HEK293T (cell line): ENCODE measurements around the gene NEK8.

Experiments
- CTCF ChIA-PET: fragments of 350-600 bp; formaldehyde crosslinking; extraction: SDS; loops from one replicate; lab custom pipeline; 2021; ENCODE audit warnings: antibody characterized with exemption, inconsistent platforms; lab: Yijun Ruan, JAX
- POLR2A ChIA-PET: fragments of 350-600 bp; formaldehyde crosslinking; extraction: SDS; loops from one replicate; lab custom pipeline; 2020; ENCODE audit warnings: antibody characterized with exemption, inconsistent platforms; lab: Yijun Ruan, JAX
- DNase-seq: peaks from one replicate; pipeline ENCODE4 v3.0.0; 2012; ENCODE audit warnings: mixed read lengths; ENCODE audit errors: extremely low spot score
- ARNT ChIP-seq: fragments of 450-650 bp; IDR thresholded peaks from 2 replicates; pipeline ENCODE4 v1.6.1; 2017; ENCODE audit warnings: mild to moderate bottlenecking
- BHLHE40 ChIP-seq: fragments of 450-650 bp; IDR thresholded peaks from 2 replicates; pipeline ENCODE4 v1.6.1; 2016; ENCODE audit warnings: mild to moderate bottlenecking, moderate library complexity, borderline replicate concordance
- CTBP1 ChIP-seq: fragments of 450-650 bp; IDR thresholded peaks from 2 replicates; pipeline ENCODE4 v1.6.1; 2016; ENCODE audit warnings: borderline replicate concordance
- ELF4 ChIP-seq: fragments of 450-650 bp; IDR thresholded peaks from 2 replicates; pipeline ENCODE4 v1.6.1; 2017; ENCODE audit warnings: antibody characterized with exemption
- FOXA1 ChIP-seq: fragments of 450-650 bp; IDR thresholded peaks from 2 replicates; pipeline ENCODE4 v1.6.1; 2016; ENCODE audit warnings: mild to moderate bottlenecking
- FOXK2 ChIP-seq: fragments of 450-650 bp; IDR thresholded peaks from 2 replicates; pipeline ENCODE4 v1.6.1; 2016; ENCODE audit warnings: mild to moderate bottlenecking
- FOXM1 ChIP-seq: fragments of 450-650 bp; IDR thresholded peaks from 2 replicates; pipeline ENCODE4 v1.6.1; 2017; ENCODE audit warnings: mild to moderate bottlenecking, borderline replicate concordance
- HDGF ChIP-seq: fragments of 450-650 bp; IDR thresholded peaks from 2 replicates; pipeline ENCODE4 v1.6.1; 2017; ENCODE audit warnings: antibody characterized with exemption, borderline replicate concordance
- L3MBTL2 ChIP-seq: fragments of 450-650 bp; conservative IDR thresholded peaks from 2 replicates; pipeline ENCODE4 v1.6.1; 2016; ENCODE audit warnings: mild to moderate bottlenecking
- LEF1 ChIP-seq: fragments of 450-650 bp; IDR thresholded peaks from 2 replicates; pipeline ENCODE4 v1.6.1; 2017; ENCODE audit warnings: mild to moderate bottlenecking, borderline replicate concordance
- NFRKB ChIP-seq: fragments of 450-650 bp; IDR thresholded peaks from 2 replicates; pipeline ENCODE4 v1.6.1; 2016; ENCODE audit warnings: mild to moderate bottlenecking, moderate library complexity
- PKNOX1 ChIP-seq: fragments of 450-650 bp; IDR thresholded peaks from 2 replicates; pipeline ENCODE4 v1.6.1; 2016
- SP1 ChIP-seq: fragments of 450-650 bp; IDR thresholded peaks from 2 replicates; pipeline ENCODE4 v1.6.1; 2017
- SUZ12 ChIP-seq: fragments of 450-650 bp; IDR thresholded peaks from 2 replicates; pipeline ENCODE4 v1.6.1; 2016; ENCODE audit warnings: mild to moderate bottlenecking
- TARDBP ChIP-seq: fragments of 450-650 bp; IDR thresholded peaks from 2 replicates; pipeline ENCODE4 v1.6.1; 2016
- ZNF384 ChIP-seq: fragments of 450-650 bp; IDR thresholded peaks from 2 replicates; pipeline ENCODE4 v1.6.1; 2016

The NEK8 gene

GRCh38 chr17:28700830-28701492 lies 27.6 kb upstream of the NEK8 start:
- CTCF ChIA-PET = interaction anchor here (0.5 kb wide), 1 partner anchor 15 kb away, joined by 3 read pairs; no protein-coding TSS in a partner anchor
- no peak for DNase-seq
- TF ChIP-seq FOXA1 = no peak
- TF ChIP-seq TARDBP = no peak
- TF ChIP-seq CTBP1 = no peak
- TF ChIP-seq BHLHE40 = no peak
- TF ChIP-seq FOXK2 = no peak
- TF ChIP-seq HDGF = no peak
- no peak for TF ChIP-seq ARNT
- TF ChIP-seq ELF4 = no peak
- POLR2A ChIA-PET = interaction anchor here (2.6 to 15.7 kb wide), 2 partner anchors 10 to 23 kb away, joined by 25 to 309 read pairs; partner anchors contain the start of genes NEK8, PROCA1, RPL23A and TLCD1

GRCh38 chr17:28702026-28702751 lies 26.4 kb upstream of the NEK8 start:
- no peak for DNase-seq
- CTCF ChIA-PET = interaction anchor here (0.8 kb wide), 1 partner anchor 58 kb away, joined by 3 read pairs; no protein-coding TSS in a partner anchor
- POLR2A ChIA-PET = interaction anchor here (1.0 to 15.7 kb wide), 4 partner anchors 9 to 40 kb away, joined by 3 to 309 read pairs (median 14); partner anchors contain the start of genes NEK8, PROCA1, RPL23A and SDF2

GRCh38 chr17:28702752-28703150 lies 25.8 kb upstream of the NEK8 start:
- CTCF ChIA-PET = interaction anchor here (0.8 kb wide), 1 partner anchor 59 kb away, joined by 3 read pairs; no protein-coding TSS in a partner anchor
- POLR2A ChIA-PET = interaction anchor here (1.0 to 15.7 kb wide), 4 partner anchors 8 to 41 kb away, joined by 3 to 309 read pairs (median 14); partner anchors contain the start of genes NEK8, PROCA1, RPL23A and SDF2
- TF ChIP-seq HDGF = no peak
- TF ChIP-seq FOXK2 = no peak
- no peak for TF ChIP-seq ARNT
- TF ChIP-seq FOXA1 = no peak
- no peak for TF ChIP-seq ELF4
- TF ChIP-seq SUZ12 = no peak
- no peak for TF ChIP-seq L3MBTL2
- no peak for DNase-seq

More at GRCh38 chr17:28702026-28702751, 26.4 kb upstream of the NEK8 start:
- TF ChIP-seq SP1 (no peak), SUZ12 (no peak), ZNF384 (no peak), CTBP1 (no peak), L3MBTL2 (no peak), FOXA1 (no peak), FOXK2 (no peak), ARNT (no peak), ELF4 (no peak), PKNOX1 (no peak), FOXM1 (no peak), HDGF (no peak), TARDBP (no peak), LEF1 (no peak), NFRKB (no peak), BHLHE40 (no peak)

- TF ChIP-seq ARNT (no peak), LEF1 (no peak), PKNOX1 (no peak), ELF4 (no peak), SP1 (no peak), CTBP1 (no peak), SUZ12 (no peak), TARDBP (no peak), FOXM1 (no peak), HDGF (no peak)
- ChIA-PET POLR2A (interaction anchor here (15.7 kb wide), 1 partner anchor 21 kb away, joined by 309 read pairs; the partner anchor contains the start of genes NEK8, RPL23A and TLCD1), CTCF (no interaction called here)
- no peak for DNase-seq
Observed at GRCh38 chr17:28703552-28704218, 24.9 kb upstream of the NEK8 start.

GRCh38 chr17:28704219-28704858 lies 24.2 kb upstream of the NEK8 start:
- ChIA-PET POLR2A (interaction anchor here (0.7 to 15.7 kb wide), 2 partner anchors 12 to 20 kb away, joined by 3 to 309 read pairs; partner anchors contain the start of genes NEK8, RPL23A and TLCD1), CTCF (interaction anchor here (0.6 kb wide), 1 partner anchor 16 kb away, joined by 3 read pairs; no protein-coding TSS in a partner anchor)
- DNase-seq = no peak
- TF ChIP-seq BHLHE40 (no peak), NFRKB (no peak), CTBP1 (no peak), HDGF (no peak), L3MBTL2 (no peak), ELF4 (no peak), SUZ12 (no peak), FOXA1 (no peak), ARNT (no peak), LEF1 (no peak), TARDBP (no peak), ZNF384 (no peak), FOXM1 (no peak), FOXK2 (no peak), PKNOX1 (no peak), SP1 (no peak)
